ENCODE results near the gene IREB2.

IREB2 gene

DNA sequence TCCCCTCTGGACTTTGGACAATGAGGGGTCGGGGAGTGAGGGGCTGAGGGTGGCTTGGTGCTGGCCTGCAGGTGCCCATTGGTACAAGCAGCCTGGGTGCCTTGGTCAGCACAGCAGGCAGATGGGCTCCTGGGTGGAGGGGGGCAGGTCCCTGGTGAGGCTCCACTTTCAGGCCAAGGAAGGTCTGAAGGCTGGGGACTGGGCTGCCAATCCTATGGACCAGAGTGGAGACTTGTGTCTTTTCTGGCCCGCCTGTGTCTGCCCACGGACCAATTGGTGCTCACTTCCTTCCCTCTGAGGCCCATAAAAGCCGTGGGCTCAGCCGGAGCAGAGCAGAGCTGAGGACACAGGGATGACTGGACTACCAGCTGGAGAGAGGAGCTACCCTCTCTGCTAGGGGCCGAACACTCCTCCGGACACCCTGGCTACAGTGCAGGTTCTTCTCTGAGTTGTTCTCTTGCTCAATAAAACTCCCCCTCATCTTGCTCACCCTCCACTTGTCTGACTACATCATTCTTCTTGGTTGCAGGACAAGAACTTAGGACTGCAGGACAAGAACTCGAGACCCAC, 31.9 kb upstream of the IREB2 start:
- FAIRE-seq = no peak

DNA sequence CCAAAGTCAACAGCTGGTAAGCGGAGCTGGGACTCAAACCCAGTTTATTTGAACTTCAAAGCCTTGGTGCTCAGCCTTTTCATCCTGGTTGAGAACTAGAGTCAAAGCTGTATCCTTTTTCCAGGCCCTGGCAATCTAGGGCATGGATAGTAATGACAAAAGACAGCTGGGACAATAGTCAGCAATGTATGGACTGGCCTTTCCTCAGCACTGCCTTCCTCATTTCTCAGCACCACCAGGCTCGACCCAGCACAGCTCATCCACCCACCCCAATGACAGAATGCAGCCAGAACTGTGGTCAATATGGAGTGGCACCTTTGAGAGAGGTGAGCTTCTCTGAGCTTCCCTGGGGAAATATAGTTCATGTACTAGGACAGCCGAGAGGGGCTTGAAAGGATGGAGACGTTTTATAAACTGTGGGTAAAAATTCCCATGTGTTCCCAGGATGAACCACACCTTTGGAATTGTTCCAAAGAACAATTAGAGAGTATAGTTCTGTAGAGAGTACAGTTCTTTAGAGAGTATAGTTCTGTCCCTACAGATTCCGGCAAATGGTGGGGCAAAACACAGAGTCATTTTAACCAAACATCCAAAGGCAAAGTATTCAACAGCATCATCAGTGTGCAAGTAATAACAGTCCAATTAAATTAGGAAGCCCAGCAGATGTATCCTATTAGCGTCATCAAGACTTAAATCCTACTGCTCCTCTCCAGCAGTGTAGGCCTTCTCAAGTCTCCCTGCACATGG, 30.2 kb upstream of the IREB2 start:
- FAIRE-seq = no peak

DNA sequence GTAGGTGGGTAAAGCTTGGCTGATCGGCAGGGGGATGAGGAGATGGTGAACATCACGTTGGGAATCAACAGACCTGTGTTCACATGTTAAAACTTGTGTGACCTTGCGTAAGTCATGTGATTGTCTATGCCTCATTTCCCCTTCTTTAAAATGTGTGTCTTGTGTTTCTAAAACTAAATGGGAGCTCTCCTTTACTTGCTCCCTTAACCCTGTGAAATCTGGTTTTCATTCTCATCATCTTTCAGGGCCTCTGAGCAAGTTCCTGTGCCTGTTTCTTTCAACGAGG, 29.7 kb upstream of the IREB2 start:
- FAIRE-seq = no peak

DNA sequence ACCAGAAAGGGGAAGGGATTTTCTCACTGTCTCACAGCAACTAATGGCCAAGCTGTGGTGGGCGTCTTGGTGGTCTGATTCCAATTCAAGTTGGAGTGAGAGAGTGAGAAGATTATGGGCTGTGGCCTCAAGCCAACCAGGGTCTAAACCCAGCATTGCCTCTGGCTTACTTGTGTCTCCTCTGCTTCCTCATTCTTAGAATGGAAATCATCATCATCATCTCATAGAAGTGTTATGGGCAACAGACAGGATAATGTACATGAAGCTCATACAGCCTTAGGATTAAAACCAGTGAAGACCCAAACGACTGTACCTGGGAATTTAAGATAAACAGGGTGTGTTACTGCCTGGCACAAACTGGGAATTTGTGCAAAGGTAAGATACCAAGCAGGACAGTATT, 29.1 kb upstream of the IREB2 start:
- FAIRE-seq = no peak

DNA sequence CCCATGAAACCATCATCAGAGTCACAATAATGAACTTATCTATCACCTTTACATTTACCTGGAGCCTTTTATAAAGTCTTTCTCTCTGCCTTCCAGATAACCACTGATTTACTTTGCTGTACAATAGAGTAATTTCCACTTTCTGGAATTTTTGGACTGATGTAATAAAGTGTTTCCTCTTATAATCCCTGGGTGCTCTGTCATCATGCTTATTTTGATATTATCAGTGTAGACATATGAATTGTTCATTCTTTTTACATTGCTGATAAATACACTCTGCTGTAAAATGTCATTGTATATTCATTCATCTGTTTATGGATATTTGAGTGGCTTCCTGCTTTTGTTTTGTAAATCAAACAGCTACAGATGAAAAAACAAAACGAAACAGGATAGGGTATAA, 27.0 kb upstream of the IREB2 start:
- FAIRE-seq = no peak

DNA sequence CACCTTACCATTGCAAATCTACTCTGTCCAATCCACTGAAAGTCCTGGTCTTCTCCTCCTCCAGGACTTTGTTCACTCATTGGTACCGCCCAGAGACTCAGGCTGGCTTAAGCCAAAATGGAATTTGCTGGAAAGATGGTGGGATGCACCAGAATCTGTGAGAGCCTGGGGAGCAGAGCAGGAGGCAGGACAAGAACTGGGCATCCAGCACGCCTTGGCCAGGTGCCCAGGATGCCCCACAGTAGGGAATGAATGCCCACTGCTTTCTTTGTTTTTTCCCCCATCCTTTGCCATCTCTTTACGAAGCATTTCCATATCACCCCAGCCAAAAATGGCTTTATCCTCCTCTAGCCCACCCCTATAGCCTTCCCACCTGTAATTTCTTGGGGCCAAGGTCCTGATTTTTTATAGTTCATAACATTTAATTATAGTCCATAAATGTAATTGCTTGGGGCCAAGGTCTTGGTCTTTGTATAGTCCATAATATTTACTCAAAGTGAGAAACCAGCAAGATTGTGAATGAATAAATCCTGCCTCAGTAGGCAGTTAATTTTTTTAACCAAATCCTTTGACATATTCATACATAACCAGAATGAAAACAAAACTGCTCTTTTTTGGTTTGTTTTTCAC, 23.3 kb upstream of the IREB2 start:
- no peak for FAIRE-seq

DNA sequence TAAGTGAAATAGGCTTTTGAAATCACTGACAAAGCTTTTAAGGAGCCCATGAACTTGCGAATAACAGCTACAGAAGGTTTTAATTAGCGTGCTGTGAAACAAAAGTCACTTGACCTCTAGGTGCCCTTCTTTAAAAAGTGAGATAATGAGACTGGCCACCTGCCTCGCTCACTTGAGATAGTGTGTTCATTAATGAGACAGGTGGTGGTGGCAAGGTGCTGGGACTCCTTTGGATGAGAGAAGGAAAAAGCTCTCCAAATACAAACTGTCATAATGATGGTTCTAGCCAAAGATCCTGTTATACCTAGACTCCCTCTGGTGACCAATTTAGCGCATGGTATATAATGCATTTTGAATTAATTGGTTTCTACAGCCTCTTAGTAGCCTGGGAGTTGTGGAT, 22.7 kb upstream of the IREB2 start:
- peak; percentile 23 for FAIRE-seq

DNA sequence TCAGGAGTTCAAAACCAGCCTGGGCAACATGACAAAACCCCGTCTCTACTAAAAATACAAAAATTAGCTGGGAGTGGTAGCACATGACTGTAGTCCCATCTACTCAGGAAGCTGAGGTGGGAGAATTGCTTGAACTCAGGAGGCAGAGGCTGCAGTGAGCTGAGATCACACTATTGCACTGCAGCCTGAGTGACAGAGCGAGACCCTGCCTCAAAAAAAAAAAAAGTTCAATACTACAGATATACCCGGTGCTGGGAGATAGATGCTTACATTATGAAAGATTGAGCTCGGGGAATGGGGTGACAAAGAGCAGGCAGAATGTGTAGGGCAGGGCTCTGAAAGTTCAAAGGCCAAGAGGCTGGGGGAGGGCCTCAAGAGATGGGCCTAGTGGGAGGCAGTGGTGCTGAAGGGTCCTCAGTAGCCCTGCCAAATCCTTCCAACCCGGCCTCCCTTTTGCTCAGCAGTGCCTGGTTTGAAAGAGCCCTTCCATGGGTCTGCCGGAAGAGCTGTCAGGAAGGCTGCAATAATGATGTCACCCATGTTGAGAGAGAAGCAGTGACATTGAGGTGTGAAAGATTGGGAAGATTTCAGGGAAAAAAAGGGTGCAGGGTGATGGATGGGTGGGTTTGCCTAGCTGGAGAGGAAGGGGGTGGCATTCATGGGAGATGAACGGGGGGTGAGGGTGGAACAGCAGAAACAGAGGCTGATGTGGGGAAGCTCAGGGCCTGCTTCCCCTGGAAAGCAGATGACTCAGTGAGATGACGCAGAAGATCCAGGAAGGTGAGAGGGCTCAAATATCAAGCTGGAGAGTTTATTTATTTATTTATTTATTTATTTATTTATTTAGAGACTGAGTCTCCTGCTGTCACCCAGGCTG, 20.0 kb upstream of the IREB2 start:
- FAIRE-seq = no peak

DNA sequence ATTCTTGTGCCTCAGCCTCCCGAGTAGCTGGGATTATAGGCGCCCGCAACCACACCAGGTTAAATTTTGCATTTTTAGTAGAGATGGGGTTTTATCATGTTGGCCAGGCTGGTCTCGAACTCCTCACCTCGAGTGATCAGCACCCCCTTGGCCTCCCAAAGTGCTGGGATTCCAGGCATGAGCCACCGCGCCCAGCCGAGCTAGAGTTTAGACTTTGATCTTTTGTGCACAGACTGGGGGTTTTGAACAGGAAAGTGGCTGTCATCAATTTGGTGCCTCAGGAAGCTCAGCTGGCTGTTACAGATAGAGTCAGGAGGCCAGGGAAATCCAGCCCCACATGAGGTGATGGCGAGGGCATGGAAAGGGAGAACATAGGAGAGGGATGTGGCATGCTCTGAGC, 19.3 kb upstream of the IREB2 start:
- FAIRE-seq = no peak

DNA sequence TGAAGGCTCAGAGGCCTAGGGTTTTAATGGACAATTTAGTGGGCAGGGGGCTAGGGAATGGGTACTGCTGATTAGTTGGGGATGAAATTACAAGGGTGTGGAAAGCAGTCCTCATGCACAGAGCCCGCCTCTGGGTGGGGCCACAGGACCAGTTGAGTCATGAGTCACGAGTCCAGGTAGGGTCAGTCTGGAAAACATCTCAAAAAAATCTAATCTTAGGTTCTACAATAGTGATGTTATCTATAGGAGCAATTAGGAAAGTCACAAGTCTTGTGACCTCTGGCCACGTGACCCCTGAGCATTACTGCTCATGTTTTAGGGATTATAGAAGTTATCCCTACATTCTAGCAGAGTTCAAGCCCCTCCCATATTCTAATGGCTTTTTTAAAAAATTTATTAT, 18.6 kb upstream of the IREB2 start:
- FAIRE-seq = no peak

DNA sequence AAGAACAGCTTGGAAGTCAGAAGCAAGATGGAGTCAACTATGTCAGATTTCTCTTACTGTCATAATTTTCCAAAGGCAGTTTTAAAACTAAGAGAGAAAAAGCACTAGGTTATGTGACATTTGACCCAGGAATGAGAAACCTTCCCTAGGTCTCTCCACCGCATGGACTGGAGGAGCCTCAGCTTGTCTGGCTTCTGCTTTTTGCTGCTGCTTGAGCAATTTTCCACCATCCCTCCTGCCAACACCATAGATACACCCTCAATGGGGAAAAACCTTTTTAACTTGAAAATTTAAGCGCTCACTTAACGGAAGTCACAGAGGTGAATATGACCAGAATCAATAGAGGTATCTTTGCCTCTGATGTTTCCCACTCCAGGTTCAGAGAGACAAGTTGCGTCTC, 17.8 kb upstream of the IREB2 start:
- FAIRE-seq = no peak

DNA sequence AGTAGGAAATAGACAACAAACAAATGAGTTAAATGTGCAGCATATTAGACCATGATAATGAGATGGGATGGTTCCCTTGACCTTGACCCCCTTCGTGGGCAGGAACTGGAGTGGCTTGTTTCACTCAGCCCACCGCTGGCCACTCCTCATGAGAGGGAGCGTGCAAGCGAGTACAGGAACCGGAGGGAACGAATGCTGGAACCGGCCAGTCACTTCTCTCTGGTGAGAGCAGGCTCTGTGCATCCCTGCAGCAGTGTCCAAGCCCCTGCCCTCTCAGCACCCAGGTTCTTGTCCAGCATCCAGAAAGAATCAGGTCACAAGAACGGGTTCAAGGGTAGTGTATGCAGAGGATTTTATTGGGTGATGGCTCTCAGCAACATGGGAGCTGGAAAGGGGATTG, 17.2 kb upstream of the IREB2 start:
- FAIRE-seq = no peak

DNA sequence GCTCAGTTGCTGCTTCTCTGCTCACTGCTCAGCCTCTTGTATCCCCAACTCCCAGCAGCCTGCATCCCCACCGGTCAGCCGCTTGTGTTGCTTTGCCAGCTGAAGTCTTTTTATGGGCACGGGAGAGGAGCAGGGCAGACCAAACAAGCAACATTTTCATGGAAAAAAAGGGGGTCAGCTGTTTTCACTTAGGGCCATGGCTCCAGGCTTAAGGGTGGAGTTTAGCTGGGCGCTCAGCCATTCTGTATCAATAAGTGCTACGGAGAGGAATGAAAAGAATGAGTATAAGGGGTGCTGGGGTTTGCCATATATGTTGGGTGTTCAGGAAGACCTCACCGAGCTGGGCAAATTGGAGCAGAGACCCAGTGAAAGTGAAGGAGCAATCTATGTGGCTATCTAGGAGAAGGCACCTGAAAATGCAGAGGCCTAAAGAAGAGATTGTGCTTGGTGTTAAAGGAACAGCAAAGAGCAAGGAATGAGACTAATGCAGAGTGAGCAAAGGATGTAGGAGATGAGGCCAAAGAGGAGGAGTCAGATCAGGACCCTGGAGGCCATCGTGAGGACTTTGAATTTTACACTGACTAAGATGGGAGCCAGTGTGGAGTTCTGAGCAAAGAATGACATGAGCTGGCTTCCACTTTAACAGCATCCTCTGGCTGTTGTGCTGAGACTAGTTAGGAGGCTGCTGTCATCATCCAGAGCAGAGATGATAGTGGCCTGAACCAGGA, 16.6 kb upstream of the IREB2 start:
- FAIRE-seq = no peak

DNA sequence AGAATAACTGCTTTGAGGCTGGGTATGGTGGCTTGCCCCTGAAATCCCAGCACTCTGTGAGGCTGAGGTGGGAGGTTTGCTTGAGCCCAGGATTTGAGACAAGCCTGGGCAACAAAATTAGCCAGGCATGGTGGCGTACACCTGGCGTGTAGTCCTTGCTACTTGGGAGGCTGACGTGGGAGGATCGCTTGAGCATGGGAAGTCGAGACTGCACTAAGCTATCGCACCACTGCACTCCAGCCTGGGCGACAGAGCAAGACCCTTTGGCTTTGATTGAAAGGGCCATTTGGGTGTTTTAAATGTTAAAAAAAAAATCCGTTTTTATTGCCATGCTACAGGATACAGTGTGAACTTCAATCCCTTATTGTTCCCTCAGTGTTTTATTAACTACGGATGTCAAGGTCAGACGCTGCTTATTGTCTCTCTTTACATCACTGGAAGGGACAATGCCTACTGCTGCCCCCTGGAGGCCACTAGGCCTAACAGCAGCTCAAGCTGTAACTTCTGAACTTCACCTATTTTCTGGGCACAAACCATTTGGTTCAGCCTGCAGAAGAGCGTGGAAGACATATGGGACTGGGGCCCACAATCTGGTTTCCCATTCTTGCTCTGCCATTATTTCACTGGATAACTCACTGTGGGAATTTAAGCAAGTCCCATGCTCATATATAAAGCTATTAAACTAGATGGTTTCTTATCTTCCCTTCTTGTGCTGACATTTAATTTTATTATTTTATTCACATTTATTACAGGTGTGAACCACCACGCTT, 15.3 kb upstream of the IREB2 start:
- FAIRE-seq = peak; percentile 85

DNA sequence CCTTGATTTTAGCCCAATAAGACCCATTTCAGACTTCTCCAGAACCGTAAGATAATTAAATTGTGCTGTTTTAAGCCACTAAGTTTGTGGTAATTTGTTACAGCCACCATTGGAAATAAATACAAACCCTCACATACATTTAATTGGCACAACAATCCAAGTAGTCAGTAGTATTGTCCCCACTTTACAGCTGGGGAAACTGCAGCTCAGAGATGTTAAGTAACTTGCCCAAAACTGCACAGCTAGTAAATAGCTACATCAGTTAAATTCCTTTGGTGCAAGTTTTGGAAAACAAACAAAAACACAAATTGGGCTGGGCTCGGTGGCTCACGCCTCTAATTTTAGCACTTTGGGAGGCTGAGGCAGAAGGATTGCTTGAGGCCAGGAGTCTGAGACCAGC, 13.3 kb upstream of the IREB2 start:
- no peak for FAIRE-seq

DNA sequence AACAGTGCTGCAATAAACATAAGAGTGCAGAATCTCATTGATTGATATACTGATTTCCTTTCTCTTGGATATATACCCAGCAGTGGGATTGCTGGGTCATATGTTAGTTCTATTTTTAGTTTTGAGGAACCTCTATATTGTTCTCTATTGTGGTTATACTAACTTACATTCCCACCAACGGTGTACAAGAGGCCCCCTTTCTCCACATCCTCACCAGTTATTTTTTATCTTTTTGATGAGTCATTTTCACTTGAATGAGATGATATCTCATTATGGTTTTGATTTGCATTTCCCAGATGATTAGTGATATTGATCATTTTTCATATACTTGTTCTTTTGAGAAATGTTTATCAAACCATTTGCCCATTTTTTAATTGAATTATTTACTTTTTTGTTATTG, 12.4 kb upstream of the IREB2 start:
- no peak for FAIRE-seq

DNA sequence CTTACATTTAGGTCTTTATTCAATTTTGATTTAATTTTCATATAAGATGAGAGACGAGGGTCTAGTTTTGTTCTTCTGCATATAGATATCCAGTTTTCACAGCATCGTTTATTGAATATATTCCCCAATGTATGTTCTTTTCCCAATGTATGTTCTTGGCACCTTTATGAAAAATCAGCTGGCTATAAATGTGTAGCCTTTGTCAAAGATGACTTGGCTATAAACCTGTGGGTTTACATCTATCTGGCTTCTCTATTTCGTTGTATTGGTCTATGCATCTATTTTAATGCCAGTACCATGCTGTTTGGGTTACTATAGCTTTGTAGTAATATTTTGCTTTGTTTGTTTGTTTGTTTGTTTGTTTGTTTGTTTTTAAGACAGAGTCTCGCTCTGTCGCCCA, 11.7 kb upstream of the IREB2 start:
- FAIRE-seq = no peak

DNA sequence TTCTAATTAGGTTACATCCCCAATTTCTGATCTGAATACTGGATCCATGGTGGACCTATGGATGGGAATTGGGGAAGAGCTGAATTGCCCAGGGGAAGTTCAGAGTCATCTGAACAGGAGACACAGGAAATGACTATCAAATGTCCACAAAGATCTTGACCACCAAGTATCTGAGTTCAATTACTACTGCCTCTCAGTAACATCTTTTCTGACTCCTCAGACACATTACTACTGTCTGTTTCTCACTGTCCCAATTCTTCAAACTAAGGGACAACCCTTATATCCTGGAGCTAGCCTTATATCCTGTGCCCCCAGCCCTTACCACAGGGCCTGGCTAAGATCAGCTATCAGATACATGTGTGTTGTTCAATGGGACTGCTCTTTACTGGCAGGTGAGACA, 10.1 kb upstream of the IREB2 start:
- no peak for FAIRE-seq

DNA sequence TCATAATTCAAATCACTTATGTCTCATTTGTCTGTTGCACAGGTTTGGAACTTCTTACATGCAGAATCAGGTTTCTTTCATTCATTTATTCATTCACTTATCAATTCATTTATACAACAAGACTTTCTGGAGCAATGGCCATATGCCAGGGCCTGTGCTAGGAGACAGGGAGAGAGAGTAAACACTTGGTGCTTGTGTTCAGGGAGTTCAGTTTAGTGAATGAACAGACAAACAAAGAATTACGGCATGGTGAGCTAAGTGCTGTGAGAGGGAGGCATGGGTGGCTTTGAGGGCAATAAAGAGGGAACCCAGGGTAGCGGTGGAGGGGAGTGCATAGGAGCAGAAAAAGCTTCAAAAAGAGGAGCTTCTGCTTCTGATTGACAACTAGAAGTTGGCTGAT, 8.5 kb upstream of the IREB2 start:
- no peak for FAIRE-seq

DNA sequence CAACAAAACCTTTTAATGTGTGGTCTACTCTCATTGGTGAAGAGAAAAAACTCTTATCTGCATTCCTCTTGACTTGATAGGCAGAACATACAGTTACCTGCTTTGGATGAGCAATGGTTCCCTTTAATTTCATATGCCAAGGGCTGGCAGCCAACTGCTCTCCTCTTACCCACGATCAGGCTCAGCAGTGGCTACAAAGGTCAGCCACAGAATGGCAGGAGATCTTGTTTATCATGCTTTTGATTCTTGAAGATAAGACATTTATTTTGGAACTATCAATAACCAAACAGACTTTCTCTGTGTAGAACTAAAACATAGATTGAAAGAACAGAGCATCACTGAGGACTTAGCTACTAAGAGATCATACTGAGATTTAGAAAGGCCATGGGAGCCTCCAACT, 6.1 kb upstream of the IREB2 start:
- FAIRE-seq = no peak

DNA sequence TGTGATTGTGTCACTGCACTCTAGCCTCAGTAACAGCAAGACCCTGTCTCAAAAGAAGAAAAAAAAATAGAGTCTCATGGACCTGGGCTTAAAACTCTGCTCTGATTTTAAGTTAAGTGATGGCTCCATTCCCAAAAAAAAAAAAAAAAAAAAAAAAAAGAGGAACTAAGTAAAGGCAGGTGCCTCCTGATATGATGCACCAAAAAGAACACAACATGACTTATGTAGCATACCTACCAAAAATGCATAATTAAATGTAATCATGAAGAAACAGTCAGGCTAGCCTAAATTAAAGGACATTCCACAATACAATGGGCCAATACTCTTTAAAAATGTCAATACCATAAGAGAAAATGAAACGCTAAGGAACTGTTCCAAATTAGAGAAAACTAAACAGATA, 5.4 kb upstream of the IREB2 start:
- no peak for FAIRE-seq

DNA sequence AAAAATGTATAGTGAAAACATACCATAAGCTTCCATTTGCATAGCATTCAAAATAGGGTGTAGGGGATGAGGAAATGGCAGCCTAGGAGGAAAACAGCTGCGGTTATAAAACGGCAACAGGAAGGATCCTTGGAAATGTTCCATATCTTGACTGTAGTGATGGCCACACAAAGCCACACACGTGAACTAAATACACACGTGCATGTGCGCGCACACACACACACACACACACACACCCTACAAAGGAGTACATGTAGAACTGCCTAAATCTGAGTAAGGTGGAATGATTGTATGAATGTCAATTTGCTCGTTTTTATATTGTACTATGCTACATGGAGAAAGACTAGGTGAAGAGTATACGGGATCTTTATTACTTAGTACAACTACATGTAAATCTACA, 3.9 kb upstream of the IREB2 start:
- no peak for FAIRE-seq

All from G401.6 (cell line).